HG02943 (cell line): ENCODE measurements around the gene TUSC2.

Source experiments
- ATAC-seq: cut with Tn5 transposase; IDR thresholded peaks from one replicate; pipeline ENCODE4 v1.9.1; 2021; ENCODE audit warnings: mild to moderate bottlenecking, low read depth, moderate library complexity; ENCODE audit not compliant: unreplicated experiment

Gene TUSC2

DNA sequence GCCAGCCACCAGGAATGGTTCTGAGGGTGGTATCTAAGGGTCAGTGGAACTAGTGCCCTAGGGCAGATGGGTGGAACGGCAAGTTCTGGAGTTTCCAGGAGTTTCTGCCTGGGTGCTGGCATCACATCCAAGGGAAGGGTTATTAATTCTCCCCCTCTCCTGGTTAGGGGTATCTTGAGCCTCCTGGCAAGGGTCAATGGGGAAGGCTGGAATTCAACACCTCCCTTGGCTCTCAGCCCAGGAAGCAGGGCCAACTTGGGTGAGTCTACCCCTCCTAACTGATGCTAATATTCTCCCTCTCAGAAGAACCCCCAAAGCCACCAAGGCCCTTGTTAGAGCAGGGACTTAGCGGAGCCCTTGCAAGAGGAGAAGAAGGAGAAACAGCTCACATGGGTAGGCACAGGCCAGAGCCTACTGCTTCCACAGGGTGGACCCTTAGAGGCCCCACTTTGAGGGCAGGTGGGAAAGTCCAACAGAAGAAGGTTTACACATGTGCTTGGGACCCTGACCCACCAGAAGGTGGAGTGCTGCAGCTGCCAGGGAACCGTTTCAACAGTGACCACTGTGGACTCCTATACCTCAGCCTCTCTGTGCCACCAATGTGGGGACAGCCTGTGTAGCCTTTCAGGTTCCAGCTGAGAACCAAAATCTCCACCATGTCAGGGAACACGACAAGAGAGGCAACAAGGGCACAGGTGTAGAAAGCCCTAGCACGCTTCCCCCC lies 28.0 kb upstream of the TUSC2 start:
- no peak for ATAC-seq

DNA sequence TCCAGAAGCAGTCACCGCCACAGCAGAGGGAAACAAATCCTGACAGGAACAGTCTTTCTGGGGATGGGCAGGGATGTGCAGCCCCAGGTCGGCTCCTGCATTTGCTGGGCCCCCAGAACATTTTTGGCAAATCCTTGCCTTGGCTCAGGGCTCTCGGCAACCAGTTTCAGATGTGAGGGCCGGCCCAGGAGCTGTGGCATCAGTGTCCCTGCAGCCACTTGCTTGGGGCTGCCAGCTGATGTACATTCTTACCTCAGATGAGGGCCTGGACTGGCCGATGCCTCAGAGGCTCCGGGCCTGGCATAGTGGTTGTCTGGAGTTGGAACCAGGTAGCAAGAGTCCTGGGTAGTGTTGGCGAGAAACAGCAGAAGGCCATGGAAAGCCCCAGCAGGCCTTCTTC lies 26.8 kb upstream of the TUSC2 start:
- no peak for ATAC-seq

DNA sequence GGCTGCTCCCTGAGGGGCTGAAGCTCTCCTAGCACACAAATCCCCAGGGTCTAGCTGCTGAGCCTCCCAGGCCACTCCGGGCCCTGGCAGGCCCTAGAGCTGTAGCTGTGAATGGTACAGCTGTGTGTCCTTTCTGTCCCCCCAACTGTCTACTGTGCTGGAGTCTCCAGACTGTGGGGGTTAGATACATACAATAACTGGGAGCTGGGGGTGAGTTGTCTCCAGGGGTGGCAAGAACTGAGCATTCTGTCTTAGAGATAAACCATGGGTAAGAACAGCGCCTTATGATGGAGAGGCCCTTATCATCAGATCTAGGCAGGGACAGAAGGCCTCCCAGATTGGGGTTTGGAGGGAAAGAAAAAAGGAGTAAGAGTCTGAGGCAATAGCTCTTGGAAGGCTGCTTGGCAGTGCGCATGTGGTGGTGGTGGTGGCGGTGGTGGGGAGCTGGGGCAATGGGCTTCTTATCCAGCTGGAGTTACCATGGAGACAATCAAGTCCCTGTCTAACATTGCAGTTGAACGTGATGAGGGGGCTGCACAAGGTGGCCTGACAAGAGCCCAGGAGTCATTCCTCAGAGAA lies 26.3 kb upstream of the TUSC2 start:
- ATAC-seq = no peak

DNA sequence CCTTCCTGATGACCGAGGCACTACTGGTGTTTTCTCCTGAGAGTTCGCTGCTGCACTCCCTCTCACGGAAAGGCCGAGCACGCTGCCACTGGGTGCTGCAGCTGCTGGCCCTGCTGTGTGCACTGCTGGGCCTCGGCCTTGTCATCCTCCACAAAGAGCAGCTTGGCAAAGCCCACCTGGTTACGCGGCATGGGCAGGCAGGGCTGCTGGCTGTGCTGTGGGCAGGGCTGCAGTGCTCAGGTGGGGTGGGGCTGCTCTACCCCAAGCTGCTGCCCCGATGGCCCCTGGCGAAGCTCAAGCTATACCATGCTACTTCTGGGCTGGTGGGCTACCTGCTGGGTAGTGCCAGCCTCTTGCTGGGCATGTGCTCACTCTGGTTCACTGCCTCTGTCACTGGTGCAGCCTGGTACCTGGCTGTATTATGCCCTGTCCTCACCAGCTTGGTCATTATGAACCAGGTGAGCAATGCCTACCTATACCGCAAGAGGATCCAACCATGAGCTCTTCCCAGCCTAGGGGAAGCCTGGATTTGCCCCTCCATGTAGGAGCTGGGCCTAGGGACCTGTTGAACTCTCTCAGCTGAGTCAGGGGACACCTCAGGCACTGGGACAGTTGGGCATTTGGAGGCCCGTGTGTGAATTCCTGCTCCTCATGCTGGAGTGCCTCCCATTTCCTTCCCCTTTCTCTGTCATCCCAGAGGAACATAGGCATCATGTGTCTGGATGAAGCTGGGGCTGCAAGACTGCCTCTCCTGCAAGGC lies 25.4 kb upstream of the TUSC2 start:
- ATAC-seq = no peak

DNA sequence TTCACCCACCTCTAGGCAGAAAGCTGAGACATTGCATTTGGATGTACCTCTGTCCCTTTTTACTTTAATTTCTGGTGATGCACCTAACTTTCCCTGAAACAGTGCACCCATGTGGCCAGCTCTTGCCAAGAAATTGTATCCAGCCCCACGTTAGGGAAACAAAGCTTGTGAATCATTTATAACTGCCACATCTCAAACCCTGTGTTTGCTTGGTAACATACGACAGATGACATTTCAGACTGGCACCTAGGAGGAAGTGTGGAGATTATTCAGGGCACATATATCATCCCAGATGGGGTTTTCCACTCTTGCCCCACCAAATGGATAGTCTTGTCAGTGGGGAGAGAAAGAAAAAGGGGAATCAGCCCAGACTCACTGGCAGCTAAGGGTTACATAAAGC lies 24.8 kb upstream of the TUSC2 start:
- ATAC-seq = no peak

DNA sequence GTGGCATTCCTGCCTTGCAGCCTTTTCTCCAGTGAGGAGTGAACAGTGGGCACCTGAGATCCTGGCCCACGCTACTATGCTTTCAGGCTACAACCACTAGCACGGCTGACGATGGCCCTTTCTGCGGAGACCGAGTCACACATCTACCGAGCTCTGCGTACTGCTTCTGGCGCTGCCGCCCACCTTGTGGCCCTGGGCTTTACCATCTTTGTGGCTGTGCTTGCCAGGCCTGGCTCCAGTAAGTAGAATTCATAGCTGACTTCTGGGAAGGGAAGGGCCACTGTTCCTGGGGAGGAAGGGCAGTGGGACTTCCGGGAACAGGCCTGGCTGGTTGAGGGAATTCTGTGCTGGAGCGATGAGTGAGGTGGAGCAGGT lies 23.3 kb upstream of the TUSC2 start:
- ATAC-seq = no peak

DNA sequence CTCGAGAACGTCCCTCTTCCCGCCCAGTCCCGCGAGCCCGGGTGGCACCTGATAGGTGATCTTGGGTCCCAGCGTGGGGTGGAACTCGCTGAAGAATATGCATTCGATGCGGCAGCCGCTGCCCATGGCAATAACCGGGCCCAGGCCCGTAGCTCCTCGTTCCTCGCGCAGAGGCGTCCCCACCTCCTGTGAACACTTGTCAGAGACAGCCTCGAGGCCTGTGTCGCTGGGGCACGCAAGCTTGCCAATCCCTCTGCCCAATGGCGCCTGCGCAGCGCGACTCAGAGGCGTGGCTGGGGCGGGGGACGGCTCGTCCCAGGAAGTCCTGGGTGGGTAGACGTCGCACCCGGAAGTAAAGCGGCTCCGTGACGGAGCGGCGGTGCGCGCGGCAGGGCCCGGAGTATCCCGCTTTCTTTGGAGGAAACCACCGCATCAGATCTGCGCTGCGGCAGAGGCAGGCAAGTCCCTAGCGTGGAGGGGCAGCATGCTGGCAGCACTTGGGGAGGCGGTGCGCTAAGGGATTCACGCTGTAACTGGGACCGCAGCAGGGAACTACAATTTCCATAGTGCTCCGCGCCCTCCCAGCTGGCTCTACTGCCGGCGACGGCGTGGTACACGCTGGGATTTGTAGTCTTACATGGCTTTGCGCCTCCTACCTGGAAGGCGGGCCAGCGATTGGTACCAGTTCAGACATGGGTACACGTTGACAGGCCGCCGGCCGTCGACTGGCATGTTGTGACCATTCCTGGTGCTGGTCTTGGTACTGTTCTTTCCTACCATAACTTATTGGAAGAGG lies 22.7 kb upstream of the TUSC2 start, which contains the start of the genes CYB561D2 and NPRL2:
Gene CYB561D2 (plus strand): TSS at position 336 of the 796 bp plus-strand sequence. CDS start 572 bp downstream, outside the sequence.
Gene NPRL2 (minus strand): TSS at position 249 of the 796 bp plus-strand sequence. CDS start 123 bp downstream, at position 126.
- peak; percentile 79 for ATAC-seq

DNA sequence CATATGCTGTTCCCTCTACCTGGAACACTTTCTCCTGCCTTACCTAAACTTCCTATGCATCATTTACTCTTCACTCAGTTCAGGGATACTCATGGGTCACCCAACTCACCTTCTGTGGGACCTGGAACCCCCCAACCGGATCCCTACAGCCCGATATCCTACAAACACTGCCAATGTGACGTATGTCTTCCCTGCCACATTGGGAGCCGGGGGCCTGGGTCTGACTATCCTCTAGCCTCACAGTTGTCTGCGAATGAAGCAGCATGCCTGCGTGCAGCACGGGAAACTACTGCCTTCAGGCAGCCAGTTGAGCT lies 22.1 kb upstream of the TUSC2 start:
- ATAC-seq = no peak

DNA sequence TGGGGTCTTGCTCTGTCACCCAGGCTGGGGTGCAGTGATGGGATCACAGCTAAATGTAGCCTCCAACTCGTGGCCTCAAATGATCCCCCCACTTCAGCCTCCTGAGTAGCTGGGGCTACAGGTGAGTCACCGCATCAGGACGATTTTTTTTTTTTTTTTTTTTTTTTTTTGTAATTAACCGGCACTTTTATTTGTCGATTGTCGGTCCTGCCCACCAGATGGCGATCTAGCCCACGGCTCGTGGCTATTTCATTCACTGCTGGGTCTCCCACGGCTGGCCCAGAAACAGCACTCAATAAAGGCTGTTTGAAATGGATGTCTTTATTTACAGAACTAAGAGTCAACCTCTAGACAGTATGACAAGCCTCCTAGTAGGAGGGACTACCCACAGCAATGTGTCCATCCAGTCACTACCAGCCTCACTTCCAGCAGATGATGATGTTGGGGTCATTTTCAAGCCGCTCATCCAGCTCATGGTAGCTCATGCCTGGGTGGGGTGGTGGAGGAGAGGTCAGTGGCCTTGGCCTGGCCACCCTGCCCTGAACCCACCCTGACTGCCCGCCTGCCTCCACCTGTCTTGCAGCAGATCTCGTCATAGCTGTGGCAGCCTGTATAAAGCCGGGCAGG lies 19.3 kb upstream of the TUSC2 start:
- no peak for ATAC-seq

DNA sequence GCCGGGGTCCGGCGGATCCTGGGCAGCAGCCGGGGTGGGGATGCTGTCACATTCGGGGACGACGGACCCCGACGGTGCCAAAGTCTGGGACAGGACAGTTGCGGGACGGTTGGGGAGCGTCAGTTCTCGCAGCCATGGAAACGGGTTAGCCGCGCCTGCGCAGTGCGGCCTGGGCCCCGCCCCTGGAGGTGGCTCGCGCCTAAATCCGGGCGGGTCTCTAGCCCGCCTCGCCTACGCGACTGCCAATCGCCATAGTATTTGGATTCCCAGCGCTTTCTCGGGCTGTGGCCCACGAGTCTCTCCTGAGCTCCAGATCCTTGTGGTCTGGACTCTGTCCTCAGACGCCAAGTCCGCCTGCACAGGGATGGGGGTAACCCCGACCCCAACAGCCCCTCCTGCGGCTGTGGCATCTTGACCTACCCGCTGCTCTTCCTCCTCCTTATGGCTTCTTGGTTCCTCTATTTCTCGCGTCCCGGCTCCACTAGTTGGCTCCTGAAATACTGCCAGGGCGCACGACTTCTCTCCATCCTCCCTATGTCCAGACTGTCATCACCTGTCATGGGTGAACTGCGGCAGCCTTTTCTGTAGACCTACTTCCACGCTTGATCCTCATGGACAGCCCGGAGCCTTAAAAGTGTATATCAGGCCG lies 17.7 kb upstream of the TUSC2 start, which contains the start of gene ZMYND10:
Gene ZMYND10 (minus strand): TSS at position 147 of the 649 bp plus-strand sequence. CDS start 153 bp downstream, outside the sequence.
- ATAC-seq = no peak

DNA sequence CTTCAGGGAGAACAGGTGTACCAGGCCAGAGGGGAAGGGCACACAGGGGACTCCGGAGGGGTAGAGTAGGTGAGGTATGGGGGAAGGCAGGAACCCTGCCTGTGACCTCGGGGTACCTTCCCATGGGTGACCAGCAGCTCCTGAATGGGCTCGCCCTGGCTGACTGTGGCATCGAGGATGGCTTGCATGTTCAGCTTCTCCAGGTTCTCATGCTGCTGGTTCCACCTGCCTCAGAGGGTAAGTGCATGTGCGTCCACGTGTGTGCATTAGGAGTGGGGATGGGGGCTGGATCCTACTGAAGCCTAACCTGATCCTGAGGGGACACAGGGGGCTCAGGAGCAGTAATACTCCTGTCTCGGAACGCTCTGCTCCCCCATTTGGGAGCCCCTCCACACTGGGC lies 17.0 kb upstream of the TUSC2 start:
- ATAC-seq = no peak

DNA sequence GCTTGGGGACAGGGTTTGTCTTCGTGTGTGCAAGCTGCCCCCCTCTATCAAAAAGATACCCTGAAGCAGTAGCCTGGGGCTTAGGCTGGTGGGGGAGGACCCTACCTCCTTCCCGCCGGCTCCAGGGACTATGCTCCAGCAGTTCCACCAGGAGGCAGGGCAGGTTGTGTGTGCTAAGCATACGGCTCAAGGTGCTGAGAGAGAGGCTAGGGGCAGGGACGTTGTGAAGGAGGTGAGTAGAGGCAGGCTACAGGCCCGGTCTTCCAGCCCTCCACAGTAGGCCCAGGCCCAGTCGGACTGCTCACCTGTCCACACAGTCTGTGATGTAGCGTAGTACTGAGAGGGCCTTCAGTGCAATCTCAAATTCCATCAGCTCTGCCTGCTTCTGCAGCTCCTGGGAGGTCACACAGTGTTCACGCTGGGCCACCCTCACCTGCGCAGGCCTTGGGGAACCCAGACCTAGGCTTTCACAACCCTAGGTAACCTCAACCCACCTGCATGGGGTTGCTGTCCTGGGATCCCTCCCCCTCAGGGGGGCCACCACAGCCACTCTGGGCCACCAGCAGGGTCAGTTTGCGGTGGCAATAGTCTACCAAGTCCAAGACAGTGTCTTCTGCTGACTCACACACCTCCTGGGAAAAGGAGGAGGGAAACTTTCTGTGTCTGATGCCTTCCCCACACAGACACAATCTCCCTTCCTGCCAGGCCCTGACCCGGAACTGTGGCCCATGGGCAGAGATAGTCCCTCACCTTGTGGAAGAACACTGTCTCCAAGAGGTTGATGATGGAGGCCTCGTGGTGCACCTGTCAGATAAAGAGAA lies 15.0 kb upstream of the TUSC2 start:
- ATAC-seq = no peak

DNA sequence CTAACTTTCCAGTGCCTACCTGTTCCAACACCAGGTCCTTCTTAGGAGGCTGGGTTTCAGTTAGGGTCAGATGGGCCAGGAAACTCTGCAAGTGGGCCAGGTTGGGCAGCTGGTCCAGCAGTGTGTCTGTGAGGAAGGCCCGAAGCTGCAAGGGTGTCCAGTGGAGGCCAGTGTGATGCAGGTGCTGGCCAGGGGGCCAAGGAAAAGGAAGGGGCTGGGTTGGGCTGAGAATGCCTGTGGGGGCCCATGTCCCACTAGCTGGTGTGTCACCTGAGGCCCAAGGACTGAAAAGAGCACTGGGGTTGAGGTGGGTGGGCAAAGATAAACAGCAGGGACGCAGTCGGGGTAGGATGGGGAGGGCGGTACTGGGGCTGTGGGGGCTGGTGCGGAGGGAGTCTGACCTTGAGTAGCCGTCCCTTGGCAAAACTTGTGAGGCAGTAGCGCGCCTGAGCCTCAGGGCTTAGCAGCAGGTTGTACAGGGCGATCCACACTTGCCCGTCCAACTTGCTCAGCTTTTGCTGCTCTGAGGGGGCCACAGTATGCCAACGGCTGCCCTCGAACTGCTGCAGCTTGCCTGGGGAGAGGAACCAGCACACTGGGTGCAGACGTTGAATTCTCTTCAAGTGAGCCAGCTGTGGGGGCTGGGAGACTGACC lies 14.1 kb upstream of the TUSC2 start:
- no peak for ATAC-seq

DNA sequence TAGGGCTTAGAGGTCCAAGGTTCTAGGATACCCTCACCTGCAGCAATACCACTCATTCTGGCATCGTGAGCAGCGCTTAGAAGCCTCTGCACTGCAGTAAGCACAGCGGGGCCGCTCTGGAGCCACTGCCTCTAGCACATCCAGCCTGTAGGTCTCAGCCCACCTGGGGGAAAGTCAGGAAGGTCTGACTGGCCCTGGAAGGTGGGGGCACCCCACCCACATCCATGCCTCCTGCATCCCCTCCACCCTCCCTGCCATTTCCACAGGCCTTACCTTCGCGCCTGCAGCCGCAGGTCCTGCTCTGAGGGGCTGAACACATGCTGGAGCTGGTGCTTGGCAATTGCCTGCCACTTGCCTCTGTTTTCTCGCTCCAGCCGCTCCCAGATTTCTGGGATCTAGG lies 13.5 kb upstream of the TUSC2 start:
- no peak for ATAC-seq

DNA sequence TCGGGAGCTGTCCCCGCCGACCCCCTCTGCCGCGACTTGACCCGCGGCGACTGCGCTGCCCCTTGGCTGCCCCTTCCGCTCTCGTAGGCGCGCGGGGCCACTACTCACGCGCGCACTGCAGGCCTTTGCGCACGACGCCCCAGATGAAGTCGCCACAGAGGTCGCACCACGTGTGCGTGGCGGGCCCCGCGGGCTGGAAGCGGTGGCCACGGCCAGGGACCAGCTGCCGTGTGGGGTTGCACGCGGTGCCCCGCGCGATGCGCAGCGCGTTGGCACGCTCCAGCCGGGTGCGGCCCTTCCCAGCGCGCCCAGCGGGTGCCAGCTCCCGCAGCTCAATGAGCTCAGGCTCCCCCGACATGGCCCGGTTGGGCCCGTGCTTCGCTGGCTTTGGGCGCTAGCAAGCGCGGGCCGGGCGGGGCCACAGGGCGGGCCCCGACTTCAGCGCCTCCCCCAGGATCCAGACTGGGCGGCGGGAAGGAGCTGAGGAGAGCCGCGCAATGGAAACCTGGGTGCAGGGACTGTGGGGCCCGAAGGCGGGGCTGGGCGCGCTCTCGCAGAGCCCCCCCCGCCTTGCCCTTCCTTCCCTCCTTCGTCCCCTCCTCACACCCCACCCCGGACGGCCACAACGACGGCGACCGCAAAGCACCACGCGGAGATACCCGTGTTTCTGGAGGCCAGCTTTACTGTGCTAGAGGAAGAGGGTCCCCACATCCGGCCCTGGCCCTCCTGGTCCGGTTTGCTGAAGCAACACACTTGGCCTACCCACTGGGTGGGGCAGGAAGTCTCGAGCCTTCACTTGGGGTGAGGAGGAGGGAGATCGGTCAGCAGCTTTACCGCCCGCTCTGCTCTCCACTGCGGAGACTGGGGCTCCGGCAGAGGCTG lies 12.7 kb upstream of the TUSC2 start, which contains the start of gene RASSF1:
Gene RASSF1 (minus strand): TSS at position 389 of the 882 bp plus-strand sequence. CDS start 31 bp downstream, at position 358.
- ATAC-seq = no peak

DNA sequence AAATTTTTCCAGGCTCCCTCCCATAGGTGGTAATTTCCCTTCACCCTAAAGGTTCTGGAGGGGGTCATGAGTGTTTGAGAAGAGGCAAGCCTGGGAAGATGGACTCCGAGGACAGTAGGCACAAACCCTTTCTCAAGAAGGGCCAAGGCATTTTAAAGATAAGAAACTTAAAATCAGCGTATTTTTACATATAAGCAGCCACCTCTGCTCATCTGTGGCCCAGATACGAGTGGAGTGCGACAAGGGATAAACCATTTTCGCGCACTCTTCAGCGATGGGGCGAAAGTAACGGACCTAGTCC lies 12.1 kb upstream of the TUSC2 start:
- ATAC-seq = no peak

DNA sequence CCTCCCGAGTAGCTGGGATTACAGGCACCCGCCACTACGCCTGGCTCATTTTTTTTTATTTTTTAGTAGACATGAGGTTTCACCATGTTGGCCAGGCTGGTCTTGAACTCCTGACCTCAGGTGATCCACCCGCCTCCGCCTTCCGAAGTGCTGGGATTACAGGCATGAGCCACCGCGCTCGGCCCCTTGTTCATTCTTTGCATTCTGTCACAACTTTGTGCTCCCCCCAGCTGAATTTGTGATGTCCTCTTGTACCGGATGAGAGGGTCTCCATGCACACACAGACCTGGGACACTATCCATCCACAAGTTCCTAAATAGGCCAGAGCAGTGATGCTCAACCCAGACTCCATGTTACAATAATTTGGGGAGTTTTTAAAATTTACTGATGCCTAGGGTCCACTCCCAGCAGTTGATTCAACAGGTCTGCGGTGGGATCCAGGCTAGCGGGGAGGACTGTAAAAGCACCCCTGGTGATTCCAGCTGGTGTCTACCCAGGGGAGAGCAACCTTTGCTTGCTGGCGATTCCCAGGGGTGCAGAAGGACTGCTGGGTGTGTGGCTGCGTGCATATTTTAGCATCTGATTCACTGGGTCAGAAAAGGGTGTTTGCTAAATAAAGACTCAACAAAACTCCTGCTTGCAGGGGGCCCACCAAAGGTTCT lies 11.6 kb upstream of the TUSC2 start:
- no peak for ATAC-seq
